Mammary epithelial cell (primary cell): ENCODE data around the gene APLF.

ENCODE experiments used
- CTCF ChIP-seq, 2 donors: IDR thresholded peaks in 1 of 2; conservative IDR thresholded peaks in 1 of 2; 2 replicates each; pipeline ENCODE4 v1.5.1; 2011 to 2012; ENCODE audit warnings: inconsistent platforms in 2 of 2, low read length in 2 of 2, mild to moderate bottlenecking in 2 of 2, control low read depth in 1 of 2, low read depth in 1 of 2; ENCODE audit not compliant: insufficient read depth in 1 of 2; ENCODE audit errors: extremely low read depth in 1 of 2
- EZH2 ChIP-seq: IDR thresholded peaks from 2 replicates; pipeline ENCODE4 v1.6.1; 2012; ENCODE audit warnings: low read length, inconsistent platforms, borderline replicate concordance

- TF ChIP-seq CTCF (conservative IDR thresholded peaks at IDR 0.05 in 1 of 2, IDR thresholded peaks at IDR 0.05 in 1 of 2; ENCODE audit: extremely low read depth in 1 of 2, insufficient read depth in 1 of 2, low read depth in 1 of 2, low read length in 2 of 2) (no peak), EZH2 (no peak)
Observed at GRCh38 chr2:68425503-68425902, 41.9 kb upstream of the APLF start.
